Endothelial cell of umbilical vein (primary cell): ENCODE data around the gene MAST4. TPM values are rescaled to one million over a fixed set of nuclear protein-coding genes. Genes with fewer than 3 reads are reported as not detected.

Experiments used
- BruUV-seq: library from RNA; stranded (reverse); fragments of 400-500 nt; replicated peaks from 2 replicates; lab custom pipeline; 2021; lab: Mats Ljungman, UMichigan
- CTCF ChIA-PET: fragments of 300-600, 350-600 bp; sonication (Branson Sonifier 250); formaldehyde crosslinking; loops from one replicate; lab custom pipeline; 2021; ENCODE audit warnings: antibody characterized with exemption, inconsistent platforms; lab: Charles Lee
- POLR2A ChIA-PET: fragments of 300-600, 350-600 bp; sonication (Branson Sonifier 250); formaldehyde crosslinking; loops from one replicate; lab custom pipeline; 2021; ENCODE audit warnings: antibody characterized with exemption, inconsistent platforms; lab: Charles Lee
- DNase-seq: peaks from one replicate; pipeline ENCODE4 v3.0.0-alpha.2; 2011; ENCODE audit warnings: low read depth, low spot score
- FAIRE-seq: peaks from 2 replicates; lab custom pipeline; 2011; peaks lifted over from hg19 to GRCh38; lab: Jason Lieb, UNC
- H2AFZ ChIP-seq: 2 replicates; pipeline ENCODE4 v1.6.0; 2012; ENCODE audit warnings: low read depth, low read length, control low read depth, inconsistent platforms
- H3K27ac ChIP-seq: 2 replicates; pipeline ENCODE4 v1.5.1; 2011; ENCODE audit warnings: low read depth, mild to moderate bottlenecking, control low read depth, low read length, moderate library complexity; ENCODE audit not compliant: insufficient read depth
- H3K27me3 ChIP-seq, 2 experiments: 2 replicates each; pipeline versions ENCODE4 v1.6.0 to v1.6.1; 2011; ENCODE audit warnings: low read length in 2 of 2, mixed read lengths in 1 of 2; ENCODE audit not compliant: control insufficient read depth in 2 of 2, insufficient read depth in 2 of 2
- H3K36me3 ChIP-seq, 2 experiments: 2 replicates in 1 of 2; 3 replicates in 1 of 2; pipeline ENCODE4 v1.5.1; 2011; ENCODE audit warnings: low read length in 2 of 2, mild to moderate bottlenecking in 1 of 2, moderate library complexity in 1 of 2; ENCODE audit not compliant: control insufficient read depth in 2 of 2, insufficient read depth in 2 of 2; ENCODE audit errors: extremely low read depth in 1 of 2
- H3K4me1 ChIP-seq: 3 replicates; pipeline ENCODE4 v1.5.1; 2011; ENCODE audit warnings: mild to moderate bottlenecking, low read length; ENCODE audit not compliant: control insufficient read depth, insufficient read depth; ENCODE audit errors: extremely low read depth
- H3K4me2 ChIP-seq: 2 replicates; pipeline ENCODE4 v1.6.1; 2011; ENCODE audit warnings: low read length, control low read depth, mixed read lengths; ENCODE audit not compliant: insufficient read depth
- H3K4me3 ChIP-seq, 3 experiments: fragments of 200-600 bp in 1 of 3; sonication (generic), shearing (Covaris generic) in 1 of 3; replicated peaks in 1 of 3; 2 replicates each; pipeline ENCODE4 v1.5.1; 2011 to 2016; ENCODE audit warnings: control low read depth in 3 of 3, low read length in 3 of 3, mild to moderate bottlenecking in 2 of 3, inconsistent platforms in 1 of 3, low read depth in 1 of 3, moderate library complexity in 1 of 3; ENCODE audit not compliant: insufficient read depth in 1 of 3
- H3K79me2 ChIP-seq: 2 replicates; pipeline ENCODE4 v1.6.0; 2012; ENCODE audit warnings: low read length, inconsistent platforms; ENCODE audit not compliant: control insufficient read depth, insufficient read depth
- H3K9ac ChIP-seq: replicated peaks from 2 replicates; pipeline ENCODE3; 2011; ENCODE audit warnings: low read length, control low read depth; ENCODE audit not compliant: insufficient read depth; ENCODE audit errors: extremely low read depth
- H3K9me1 ChIP-seq: replicated peaks from 3 replicates; pipeline ENCODE4 v1.6.0; 2011; ENCODE audit warnings: mild to moderate bottlenecking, low read length; ENCODE audit not compliant: control insufficient read depth, insufficient read depth; ENCODE audit errors: extremely low read depth
- H3K9me3 ChIP-seq: replicated peaks from 2 replicates; pipeline ENCODE4 v1.5.1; 2012; ENCODE audit warnings: low read length, inconsistent platforms; ENCODE audit not compliant: control insufficient read depth, insufficient read depth
- H4K20me1 ChIP-seq: replicated peaks from 2 replicates; pipeline ENCODE3; 2011; ENCODE audit warnings: mild to moderate bottlenecking, low read length; ENCODE audit not compliant: control insufficient read depth, insufficient read depth; ENCODE audit errors: extremely low read depth
- EZH2 ChIP-seq: IDR thresholded peaks from 2 replicates; pipeline ENCODE4 v1.6.1; 2012; ENCODE audit warnings: borderline replicate concordance, low read depth, mild to moderate bottlenecking, moderate library complexity, low read length, inconsistent platforms; ENCODE audit not compliant: severe bottlenecking
- FOS ChIP-seq: IDR thresholded peaks from 2 replicates; pipeline ENCODE4 v1.6.1; 2011; ENCODE audit warnings: mild to moderate bottlenecking, low read length, moderate library complexity, borderline replicate concordance; ENCODE audit not compliant: insufficient read depth
- GATA2 ChIP-seq: IDR thresholded peaks from 2 replicates; pipeline ENCODE4 v1.7.0; 2011; ENCODE audit warnings: low read depth, mild to moderate bottlenecking, moderate library complexity, mixed read lengths, low read length; ENCODE audit not compliant: insufficient read length, insufficient read depth
- JUN ChIP-seq: IDR thresholded peaks from 2 replicates; pipeline ENCODE4 v1.6.1; 2011; ENCODE audit warnings: borderline replicate concordance, low read depth; ENCODE audit not compliant: insufficient read length, insufficient read depth
- MYC ChIP-seq: IDR thresholded peaks from one replicate; pipeline ENCODE4 v1.6.1; 2011; ENCODE audit warnings: mild to moderate bottlenecking, low read depth, low read length
- POLR2A ChIP-seq: IDR thresholded peaks from 2 replicates; pipeline ENCODE4 v1.6.1; 2012; ENCODE audit warnings: low read depth, mild to moderate bottlenecking, control low read depth, low read length
- POLR2AphosphoS5 ChIP-seq: IDR thresholded peaks from 2 replicates; pipeline ENCODE4 v1.6.1; 2012; ENCODE audit warnings: low read depth, mild to moderate bottlenecking, control low read depth, low read length, moderate library complexity; ENCODE audit not compliant: insufficient read depth
- dilution Hi-C: fragments of 300-500 bp; cut with MboI; formaldehyde crosslinking; loops from one replicate; pipeline ENCODE4 v1.15.0; 2019; ENCODE audit warnings: low sequenced_read_pairs; ENCODE audit not compliant: extremely low pct_ligation_motif_present
- intact Hi-C: fragments of 100-400 bp; cut with micrococcal nuclease; formaldehyde crosslinking; loops from one replicate; pipeline ENCODE4 v1.10.0; 2022
- polyA plus RNA-seq, 4 experiments: library from polyadenylated mRNA; depleted of rRNA in 3 of 4; stranded (reverse) in 3 of 4; unstranded in 1 of 4; fragments of >200 nt; gene quantifications; 2 replicates each; pipeline versions ENCODE4 v1.2.1 to v1.2.3, GENCODE V29; 2011 to 2012; ENCODE audit warnings: missing spikeins in 1 of 4
- total RNA-seq: library from RNA; stranded (reverse); gene quantifications from 2 replicates; pipeline ENCODE4 v1.2.3, GENCODE V29; 2021
- TF ChIP-seq, protein P1 (sequence below), 2 donors: IDR thresholded peaks; 1 replicate in 1 of 2; 2 replicates in 1 of 2; pipeline ENCODE4 v1.5.1; 2011; ENCODE audit warnings: low read length in 2 of 2, mild to moderate bottlenecking in 2 of 2, moderate library complexity in 2 of 2, control low read depth in 1 of 2, inconsistent platforms in 1 of 2, low read depth in 1 of 2; ENCODE audit not compliant: insufficient read depth in 1 of 2; ENCODE audit errors: extremely low read depth in 1 of 2
- TF ChIP-seq, protein P2 (sequence below): IDR thresholded peaks from 2 replicates; pipeline ENCODE4 v1.6.1; 2011; ENCODE audit not compliant: insufficient read depth, insufficient read length

MAST4 gene
- total and polyA plus RNA-seq, 2 donors (not counting 3 experiments of a cell fraction or from before 2014, with no cell fraction given): 40.2 to 116 TPM

DNA sequence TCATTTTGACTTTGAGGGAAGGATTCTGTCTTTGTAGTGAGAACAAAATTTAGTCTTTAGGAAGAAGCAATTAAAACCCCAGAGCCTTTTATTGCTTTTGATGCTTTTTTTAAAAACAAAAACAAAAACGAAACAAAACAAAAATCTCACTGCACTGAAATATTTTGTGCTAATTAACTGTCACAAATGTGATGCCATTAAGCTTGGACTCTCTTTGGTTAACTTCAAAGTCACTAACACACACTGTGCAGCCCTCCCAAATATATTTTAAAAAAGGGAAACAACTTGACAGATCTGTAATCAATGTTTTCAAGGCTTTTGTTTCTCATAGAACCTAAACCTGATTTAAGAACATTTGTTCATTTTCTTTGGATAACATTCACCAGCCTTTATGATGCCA is 290.7 kb downstream of the MAST4 start:
- CTCF ChIA-PET: no interaction called here
- no TSS peak for BruUV-seq
- no peak for TF ChIP-seq FOS
- TF ChIP-seq, protein P1, sequence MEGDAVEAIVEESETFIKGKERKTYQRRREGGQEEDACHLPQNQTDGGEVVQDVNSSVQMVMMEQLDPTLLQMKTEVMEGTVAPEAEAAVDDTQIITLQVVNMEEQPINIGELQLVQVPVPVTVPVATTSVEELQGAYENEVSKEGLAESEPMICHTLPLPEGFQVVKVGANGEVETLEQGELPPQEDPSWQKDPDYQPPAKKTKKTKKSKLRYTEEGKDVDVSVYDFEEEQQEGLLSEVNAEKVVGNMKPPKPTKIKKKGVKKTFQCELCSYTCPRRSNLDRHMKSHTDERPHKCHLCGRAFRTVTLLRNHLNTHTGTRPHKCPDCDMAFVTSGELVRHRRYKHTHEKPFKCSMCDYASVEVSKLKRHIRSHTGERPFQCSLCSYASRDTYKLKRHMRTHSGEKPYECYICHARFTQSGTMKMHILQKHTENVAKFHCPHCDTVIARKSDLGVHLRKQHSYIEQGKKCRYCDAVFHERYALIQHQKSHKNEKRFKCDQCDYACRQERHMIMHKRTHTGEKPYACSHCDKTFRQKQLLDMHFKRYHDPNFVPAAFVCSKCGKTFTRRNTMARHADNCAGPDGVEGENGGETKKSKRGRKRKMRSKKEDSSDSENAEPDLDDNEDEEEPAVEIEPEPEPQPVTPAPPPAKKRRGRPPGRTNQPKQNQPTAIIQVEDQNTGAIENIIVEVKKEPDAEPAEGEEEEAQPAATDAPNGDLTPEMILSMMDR (IDR thresholded peaks at IDR 0.05; ENCODE audit: extremely low read depth in 1 of 2, insufficient read depth in 1 of 2, low read depth in 1 of 2, low read length in 2 of 2): no peak
- no peak for TF ChIP-seq POLR2AphosphoS5
- no peak for TF ChIP-seq MYC
- TF ChIP-seq GATA2: no peak
- TF ChIP-seq POLR2A: no peak
- TF ChIP-seq JUN: no peak
- TF ChIP-seq EZH2: no peak
- TF ChIP-seq, protein P2, sequence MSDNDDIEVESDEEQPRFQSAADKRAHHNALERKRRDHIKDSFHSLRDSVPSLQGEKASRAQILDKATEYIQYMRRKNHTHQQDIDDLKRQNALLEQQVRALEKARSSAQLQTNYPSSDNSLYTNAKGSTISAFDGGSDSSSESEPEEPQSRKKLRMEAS: no peak
- H3K79me2 ChIP-seq: no peaks in the 10 kb centered on the region
- H3K9me1 ChIP-seq: no peaks in the 10 kb centered on the region
- H3K27me3 ChIP-seq: no peaks in the 10 kb centered on the region
- intact Hi-C loops (no loop called here), dilution Hi-C loops (no loop called here)
- no peak overlapping the region for H3K4me3 ChIP-seq
- H3K9me3 ChIP-seq: no peaks in the 10 kb centered on the region
- H3K4me2 ChIP-seq: no peak overlapping the region
- H3K27ac ChIP-seq: no peak overlapping the region
- DNase-seq (no peak), FAIRE-seq (no peak)
- no peak overlapping the region for H2AFZ ChIP-seq
- H3K9ac ChIP-seq: no peak overlapping the region
- peaks cover 18% of the 10 kb centered on the region for H3K4me1 ChIP-seq
- H3K36me3 ChIP-seq: peaks cover 0 to 10% of the 10 kb centered on the region in 2 experiments
- POLR2A ChIA-PET: no interaction called here
- peaks cover 4% of the 10 kb centered on the region for H4K20me1 ChIP-seq
